Fibroblast of lung (primary cell): ENCODE results near the gene PIK3R2.

ENCODE experiments used
- CTCF ChIP-seq, 2 donors: IDR thresholded peaks in 1 of 2; conservative IDR thresholded peaks in 1 of 2; 1 replicate in 1 of 2; 2 replicates in 1 of 2; pipeline ENCODE4 v1.5.1; 2011 to 2012; ENCODE audit warnings: low read length in 2 of 2, control low read depth in 1 of 2, inconsistent platforms in 1 of 2, low read depth in 1 of 2, mild to moderate bottlenecking in 1 of 2
- EZH2 ChIP-seq: IDR thresholded peaks from 2 replicates; pipeline ENCODE4 v1.5.1; 2012; ENCODE audit warnings: low read length, control low read depth, mild to moderate bottlenecking; ENCODE audit errors: missing control alignments

GRCh38 chr19:18203863-18204393 lies 51.0 kb downstream of the PIK3R2 start, which contains the start of gene RAB3A:
- TF ChIP-seq CTCF (conservative IDR thresholded peaks at IDR 0.05 in 1 of 2, IDR thresholded peaks at IDR 0.05 in 1 of 2; ENCODE audit: low read depth in 1 of 2, low read length in 2 of 2) (no peak), EZH2 (no peak)
